Measurements from ENCODE around the gene ATP8B1. TPM values are rescaled to one million over a fixed set of nuclear protein-coding genes. Genes with fewer than 3 reads are reported as not detected.

Gene ATP8B1
- total RNA-seq, 1 experiment from 2014 or later = 24.8 TPM

GRCh38 chr18:57771626-57772025 is 31.5 kb downstream of the ATP8B1 start:
- Histone ChIP-seq H3K4me3 (ENCODE audit: low read length) (peak overlapping the region; percentile 50), H3K27me3 (ENCODE audit: low read length) (no peaks in the 10 kb centered on the region), H3K4me1 (ENCODE audit: insufficient read depth, low read length) (peaks cover 69% of the 10 kb centered on the region), H3K9me2 (replicated peaks; ENCODE audit: low read length) (no peaks in the 10 kb centered on the region), H3K9me3 (ENCODE audit: low read length) (no peaks in the 10 kb centered on the region), H3K36me3 (ENCODE audit: low read depth, low read length) (no peaks in the 10 kb centered on the region), H3K4me2 (ENCODE audit: low read length) (peak overlapping the region; percentile 83), H2AFZ (ENCODE audit: low read length) (no peak overlapping the region), H3F3A (ENCODE audit: low read length, unreplicated experiment) (peaks cover 3% of the 10 kb centered on the region), H3K9ac (ENCODE audit: low read length) (peak overlapping the region; percentile 83), H3K79me2 (ENCODE audit: low read length) (peaks cover 73% of the 10 kb centered on the region), H4K20me1 (ENCODE audit: low read length) (no peaks in the 10 kb centered on the region), H3K27ac (ENCODE audit: low read length) (peak overlapping the region; percentile 97)
- no peak for TF ChIP-seq CTCF (conservative IDR thresholded peaks at IDR 0.05; ENCODE audit: low read depth, low read length)
- TF ChIP-seq EZH2 (IDR thresholded peaks at IDR 0.05; ENCODE audit: low read length, unreplicated experiment) = no peak
- no peak for TF ChIP-seq EZH2phosphoT487 (IDR thresholded peaks at IDR 0.05; ENCODE audit: borderline replicate concordance, low read length)
- DNase-seq (peak; percentile 78), ATAC-seq (no peak)
- ChIA-PET POLR2A (ENCODE audit: unreplicated experiment) (no interaction called here), CTCF (no interaction called here)
- no TSS peak for BruUV-seq (replicated peaks)
- intact Hi-C loops (cut with micrococcal nuclease) = loop anchor here (2.0 kb wide), 1 partner anchor 17 kb away; no protein-coding TSS in a partner anchor

- no peaks in the 10 kb centered on the region for H4K20me1 ChIP-seq (ENCODE audit: low read length)
- DNase-seq = peak; percentile 88
- peaks cover 77% of the 10 kb centered on the region for H3K79me2 ChIP-seq (ENCODE audit: low read length)
- CTCF ChIA-PET = no interaction called here
- H3K36me3 ChIP-seq (ENCODE audit: low read depth, low read length) = no peaks in the 10 kb centered on the region
- H3K27me3 ChIP-seq (ENCODE audit: low read length) = no peaks in the 10 kb centered on the region
- no peaks in the 10 kb centered on the region for H3K9me3 ChIP-seq (ENCODE audit: low read length)
- ATAC-seq = peak; percentile 58
- peaks cover 64% of the 10 kb centered on the region for H3K4me1 ChIP-seq (ENCODE audit: insufficient read depth, low read length)
- TF ChIP-seq EZH2phosphoT487 (IDR thresholded peaks at IDR 0.05; ENCODE audit: borderline replicate concordance, low read length) = no peak
- no peak for TF ChIP-seq EZH2 (IDR thresholded peaks at IDR 0.05; ENCODE audit: low read length, unreplicated experiment)
- TF ChIP-seq CTCF (conservative IDR thresholded peaks at IDR 0.05; ENCODE audit: low read depth, low read length) = no peak
- peak overlapping the region; percentile 83 for H3K4me2 ChIP-seq (ENCODE audit: low read length)
- peak overlapping the region; percentile 97 for H3K27ac ChIP-seq (ENCODE audit: low read length)
- no TSS peak for BruUV-seq (replicated peaks)
- peaks cover 3% of the 10 kb centered on the region for H3F3A ChIP-seq (ENCODE audit: low read length, unreplicated experiment)
- intact Hi-C loops (cut with micrococcal nuclease) = loop anchor here (2.0 kb wide), 1 partner anchor 18 kb away; no protein-coding TSS in a partner anchor
- peak overlapping the region; percentile 50 for H3K4me3 ChIP-seq (ENCODE audit: low read length)
- no peaks in the 10 kb centered on the region for H3K9me2 ChIP-seq (replicated peaks; ENCODE audit: low read length)
- H2AFZ ChIP-seq (ENCODE audit: low read length) = no peak overlapping the region
- H3K9ac ChIP-seq (ENCODE audit: low read length) = peak overlapping the region; percentile 83
- POLR2A ChIA-PET (ENCODE audit: unreplicated experiment) = no interaction called here
Observed at GRCh38 chr18:57771193-57771592, 31.9 kb downstream of the ATP8B1 start.

GRCh38 chr18:57768537-57769326 is 34.4 kb downstream of the ATP8B1 start:
- Histone ChIP-seq H3K27me3 (ENCODE audit: low read length) (no peaks in the 10 kb centered on the region), H3K4me1 (ENCODE audit: insufficient read depth, low read length) (peaks cover 45% of the 10 kb centered on the region), H3F3A (ENCODE audit: low read length, unreplicated experiment) (peaks cover 3% of the 10 kb centered on the region), H3K4me3 (ENCODE audit: low read length) (no peak overlapping the region), H4K20me1 (ENCODE audit: low read length) (no peaks in the 10 kb centered on the region), H3K36me3 (ENCODE audit: low read depth, low read length) (no peaks in the 10 kb centered on the region; the same call in 1 of the 2 replicates), H2AFZ (ENCODE audit: low read length) (no peak overlapping the region), H3K79me2 (ENCODE audit: low read length) (peaks cover 70% of the 10 kb centered on the region), H3K4me2 (ENCODE audit: low read length) (peak overlapping the region; percentile 38), H3K9ac (ENCODE audit: low read length) (no peak overlapping the region), H3K9me3 (ENCODE audit: low read length) (no peaks in the 10 kb centered on the region), H3K27ac (ENCODE audit: low read length) (peak overlapping the region; percentile 63), H3K9me2 (replicated peaks; ENCODE audit: low read length) (no peaks in the 10 kb centered on the region)
- TF ChIP-seq CTCF (conservative IDR thresholded peaks at IDR 0.05; ENCODE audit: low read depth, low read length) = no peak
- TF ChIP-seq EZH2phosphoT487 (IDR thresholded peaks at IDR 0.05; ENCODE audit: borderline replicate concordance, low read length) = no peak
- TF ChIP-seq EZH2 (IDR thresholded peaks at IDR 0.05; ENCODE audit: low read length, unreplicated experiment) = no peak
- BruUV-seq (replicated peaks) = TSS peak; percentile 48
- ATAC-seq = peak; percentile 86
- intact Hi-C loops (cut with micrococcal nuclease) = loop anchor here (2.0 kb wide), 1 partner anchor 20 kb away; no protein-coding TSS in a partner anchor
- CTCF ChIA-PET = interaction anchor here (0.5 to 0.7 kb wide), 3 partner anchors 18 to 995 kb away, joined by 3 to 8 read pairs (median 3); no protein-coding TSS in a partner anchor
- POLR2A ChIA-PET (ENCODE audit: unreplicated experiment) = interaction anchor here (0.6 kb wide), 2 partner anchors 33 to 49 kb away, joined by 3 to 7 read pairs; no protein-coding TSS in a partner anchor
- peak; percentile 59 for DNase-seq
